ENCODE measurements around the gene HOXA10. TPM values are rescaled to one million over a fixed set of nuclear protein-coding genes. Genes with fewer than 3 reads are reported as not detected.

Gene HOXA10
- total RNA-seq, 4 donors from 2014 or later = 19.0 to 34.1 (median 24.9) TPM

GRCh38 chr7:27203964-27204594, 30.0 kb upstream of the HOXA10 start:
- H3K27ac ChIP-seq = no peak overlapping the region
- H3K9me3 ChIP-seq = no peaks in the 10 kb centered on the region
- no peaks in the 10 kb centered on the region for H3K36me3 ChIP-seq
- TF ChIP-seq EP300 (IDR thresholded peaks at IDR 0.05) (no peak), POLR2A (IDR thresholded peaks at IDR 0.05) (no peak), CTCF (IDR thresholded peaks at IDR 0.05) (no peak)
- 44 to 50% methylated on average over 4 of the region's 4 CpGs for WGBS, 2 donors
- no peak for DNase-seq (ENCODE audit: low spot score in 2 of 2)
- H3K4me3 ChIP-seq = no peak overlapping the region
- peaks cover 0 to 52% (median 25%) of the 10 kb centered on the region in 4 donors for H3K4me1 ChIP-seq
- peaks cover 0 to 93% of the 10 kb centered on the region in 2 donors for H3K27me3 ChIP-seq

GRCh38 chr7:27203365-27203953, 29.3 kb upstream of the HOXA10 start:
- H3K36me3 ChIP-seq = no peaks in the 10 kb centered on the region
- H3K27me3 ChIP-seq = peaks cover 0 to 93% of the 10 kb centered on the region in 2 donors
- no peak overlapping the region for H3K4me3 ChIP-seq
- H3K4me1 ChIP-seq = peaks cover 0 to 58% (median 29%) of the 10 kb centered on the region in 4 donors
- TF ChIP-seq EP300 (IDR thresholded peaks at IDR 0.05) (no peak), POLR2A (IDR thresholded peaks at IDR 0.05) (no peak), CTCF (IDR thresholded peaks at IDR 0.05) (no peak)
- no peaks in the 10 kb centered on the region for H3K9me3 ChIP-seq
- DNase-seq (ENCODE audit: low spot score in 2 of 2) = no peak
- WGBS, 2 donors = 37 to 48% methylated on average over 10 of the region's 10 CpGs
- H3K27ac ChIP-seq = no peak overlapping the region

- 32 to 41% methylated on average over 3 of the region's 3 CpGs for WGBS, 2 donors
- Histone ChIP-seq H3K36me3 (no peaks in the 10 kb centered on the region), H3K27ac (no peak overlapping the region), H3K9me3 (no peaks in the 10 kb centered on the region), H3K27me3 (peaks cover 6 to 93% of the 10 kb centered on the region in 2 donors), H3K4me3 (no peak overlapping the region), H3K4me1 (peaks cover 0 to 65% (median 34%) of the 10 kb centered on the region in 4 donors)
- TF ChIP-seq EP300 (IDR thresholded peaks at IDR 0.05) = no peak
- no peak for TF ChIP-seq POLR2A (IDR thresholded peaks at IDR 0.05)
- TF ChIP-seq CTCF (IDR thresholded peaks at IDR 0.05) = no peak
- DNase-seq (ENCODE audit: low spot score in 2 of 2) = no peak
Measured at GRCh38 chr7:27202862-27203134, 28.7 kb upstream of the HOXA10 start.

GRCh38 chr7:27202018-27202861, 28.1 kb upstream of the HOXA10 start:
- Histone ChIP-seq H3K9me3 (no peaks in the 10 kb centered on the region), H3K4me1 (peaks cover 0 to 65% (median 34%) of the 10 kb centered on the region in 4 donors), H3K27me3 (peaks cover 7 to 93% of the 10 kb centered on the region in 2 donors), H3K4me3 (no peak overlapping the region), H3K27ac (no peak overlapping the region), H3K36me3 (no peaks in the 10 kb centered on the region)
- TF ChIP-seq EP300 (IDR thresholded peaks at IDR 0.05) (peak in 1 of 2 donors; percentile 7), POLR2A (IDR thresholded peaks at IDR 0.05) (no peak)
- 29 to 41% methylated on average over 30 of the region's 30 CpGs for WGBS, 2 donors
- DNase-seq (ENCODE audit: low spot score in 2 of 2) = no peak

- Histone ChIP-seq H3K4me1 (peaks cover 0 to 65% (median 34%) of the 10 kb centered on the region in 4 donors), H3K4me3 (peak overlapping the region in 1 of 4 donors; percentile 0), H3K27ac (no peak overlapping the region), H3K27me3 (peaks cover 7 to 93% of the 10 kb centered on the region in 2 donors), H3K36me3 (no peaks in the 10 kb centered on the region), H3K9me3 (no peaks in the 10 kb centered on the region)
- DNase-seq (ENCODE audit: low spot score in 2 of 2) = no peak
- WGBS, 2 donors = 41 to 50% methylated on average over 4 of the region's 4 CpGs
- TF ChIP-seq CTCF (IDR thresholded peaks at IDR 0.05) = no peak
- TF ChIP-seq EP300 (IDR thresholded peaks at IDR 0.05) = no peak
- no peak for TF ChIP-seq POLR2A (IDR thresholded peaks at IDR 0.05)
Measured at GRCh38 chr7:27201580-27202017, 27.5 kb upstream of the HOXA10 start.
